H1 (cell line): ENCODE results near the gene SYP. TPM values are rescaled to one million over a fixed set of nuclear protein-coding genes. Genes with fewer than 3 reads are reported as not detected.

Source experiments
- CTBP2 ChIP-seq: IDR thresholded peaks from 2 replicates; pipeline ENCODE4 v1.7.0; 2011; ENCODE audit warnings: borderline replicate concordance, mild to moderate bottlenecking, moderate library complexity, mixed read lengths, low read length; ENCODE audit not compliant: insufficient read depth, insufficient read length
- SP1 ChIP-seq: IDR thresholded peaks from 2 replicates; pipeline ENCODE4 v1.6.1; 2011; ENCODE audit warnings: low read depth, low read length
- polyA plus RNA-seq, 7 experiments: library from polyadenylated mRNA; depleted of rRNA in 3 of 7; stranded (reverse) in 5 of 7; unstranded in 2 of 7; fragments of >200 nt in 5 of 7; fragments of 200-250 nt in 2 of 7; gene quantifications; 1 replicate in 5 of 7; 2 replicates in 1 of 7; 4 replicates in 1 of 7; pipeline versions ENCODE4 v1.2.1 to v1.2.3, GENCODE V29; 2011 to 2013; ENCODE audit warnings: missing spikeins in 2 of 7, mixed read lengths in 2 of 7
- total RNA-seq: library from RNA; stranded (reverse); fragmentation: NEBNext Ultra II Directional; extraction: Animal tissue kit (Norgen Biotek cat#: 25700); gene quantifications from 2 replicates; pipeline ENCODE4 v1.2.1, GENCODE V29; 2021

SYP gene
- total and polyA plus RNA-seq, 2 of the 8 experiments (the other 6 are each of a cell fraction or from before 2014, with no cell fraction given) = 4.3 to 10.8 TPM

DNA sequence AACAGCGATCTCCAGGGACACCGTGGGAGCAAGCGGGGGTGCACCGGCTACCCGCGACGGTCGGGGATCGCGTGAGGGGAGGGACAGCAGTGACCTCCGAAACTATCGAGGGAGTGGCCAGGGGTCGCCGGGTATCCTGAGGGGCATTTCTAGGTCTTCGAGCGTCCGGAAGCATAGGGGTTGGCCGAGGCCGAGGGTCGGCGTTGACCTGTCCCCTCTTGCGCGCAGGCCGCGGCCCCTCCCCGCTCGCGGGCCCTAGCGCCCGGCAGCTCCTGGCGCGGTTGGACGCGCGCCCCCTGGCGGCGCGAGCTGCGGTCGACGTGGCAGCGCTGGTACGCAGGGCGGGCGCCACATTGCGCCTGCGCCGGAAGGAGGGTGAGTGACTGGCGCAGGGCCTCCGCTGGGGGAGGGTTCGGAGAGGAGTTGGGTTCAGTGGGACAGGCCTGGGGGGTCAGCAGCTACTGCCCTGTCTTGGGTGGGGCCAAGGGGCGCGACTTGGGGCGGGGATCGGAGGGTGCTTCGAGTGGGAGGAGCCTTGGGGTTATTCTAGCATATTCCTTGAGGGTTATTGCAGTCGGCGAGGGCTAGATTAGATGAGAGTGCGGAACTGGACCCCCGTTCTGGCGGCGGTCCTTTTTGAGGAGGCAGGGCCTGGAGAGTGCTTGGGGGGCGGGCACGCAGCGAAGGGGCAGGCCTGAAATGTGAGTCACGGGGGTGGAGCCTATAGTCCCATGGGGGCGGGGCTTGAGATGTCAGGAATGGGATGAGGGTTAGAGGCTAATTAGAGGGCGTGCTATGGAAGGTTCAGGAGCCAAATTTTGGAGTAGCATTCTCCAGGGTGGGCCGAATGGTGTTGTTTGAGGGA, 36.2 kb downstream of the SYP start (continued):
- TF ChIP-seq CTBP2 (no peak), SP1 (no peak)
